Muscle layer of colon (tissue), 2 donors: ENCODE measurements around the gene ATOH1.
A peak's percentile ranks its signal among the peaks of the same experiment; 100 is the strongest.

Experiments
- H3K27ac ChIP-seq: one replicate; pipeline ENCODE4 v1.7.0; 2013; ENCODE audit warnings: low read depth, mild to moderate bottlenecking, low read length, moderate library complexity
- H3K27me3 ChIP-seq, 2 donors: one replicate each; pipeline ENCODE4 v1.7.0; 2013; ENCODE audit warnings: low read length in 2 of 2, mild to moderate bottlenecking in 2 of 2; ENCODE audit not compliant: insufficient read depth in 2 of 2, control insufficient read depth in 1 of 2
- H3K36me3 ChIP-seq: one replicate; pipeline ENCODE4 v1.7.0; 2013; ENCODE audit warnings: mild to moderate bottlenecking, low read length; ENCODE audit not compliant: insufficient read depth
- H3K4me1 ChIP-seq: one replicate; pipeline ENCODE4 v1.7.0; 2013; ENCODE audit warnings: mild to moderate bottlenecking, low read length; ENCODE audit not compliant: insufficient read depth
- H3K4me3 ChIP-seq, 2 donors: one replicate each; pipeline ENCODE4 v1.7.0; 2013; ENCODE audit warnings: low read length in 2 of 2, low read depth in 1 of 2, mild to moderate bottlenecking in 1 of 2, moderate library complexity in 1 of 2
- H3K9ac ChIP-seq: one replicate; pipeline ENCODE4 v1.7.0; 2013; ENCODE audit warnings: low read length
- H3K9me3 ChIP-seq: one replicate; pipeline ENCODE4 v1.7.0; 2013; ENCODE audit warnings: mild to moderate bottlenecking, low read length
- donor health status: abdominal sarcoma.
- donor health status: Adenocarcinoma of cecum.

Gene ATOH1, protein sequence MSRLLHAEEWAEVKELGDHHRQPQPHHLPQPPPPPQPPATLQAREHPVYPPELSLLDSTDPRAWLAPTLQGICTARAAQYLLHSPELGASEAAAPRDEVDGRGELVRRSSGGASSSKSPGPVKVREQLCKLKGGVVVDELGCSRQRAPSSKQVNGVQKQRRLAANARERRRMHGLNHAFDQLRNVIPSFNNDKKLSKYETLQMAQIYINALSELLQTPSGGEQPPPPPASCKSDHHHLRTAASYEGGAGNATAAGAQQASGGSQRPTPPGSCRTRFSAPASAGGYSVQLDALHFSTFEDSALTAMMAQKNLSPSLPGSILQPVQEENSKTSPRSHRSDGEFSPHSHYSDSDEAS

DNA sequence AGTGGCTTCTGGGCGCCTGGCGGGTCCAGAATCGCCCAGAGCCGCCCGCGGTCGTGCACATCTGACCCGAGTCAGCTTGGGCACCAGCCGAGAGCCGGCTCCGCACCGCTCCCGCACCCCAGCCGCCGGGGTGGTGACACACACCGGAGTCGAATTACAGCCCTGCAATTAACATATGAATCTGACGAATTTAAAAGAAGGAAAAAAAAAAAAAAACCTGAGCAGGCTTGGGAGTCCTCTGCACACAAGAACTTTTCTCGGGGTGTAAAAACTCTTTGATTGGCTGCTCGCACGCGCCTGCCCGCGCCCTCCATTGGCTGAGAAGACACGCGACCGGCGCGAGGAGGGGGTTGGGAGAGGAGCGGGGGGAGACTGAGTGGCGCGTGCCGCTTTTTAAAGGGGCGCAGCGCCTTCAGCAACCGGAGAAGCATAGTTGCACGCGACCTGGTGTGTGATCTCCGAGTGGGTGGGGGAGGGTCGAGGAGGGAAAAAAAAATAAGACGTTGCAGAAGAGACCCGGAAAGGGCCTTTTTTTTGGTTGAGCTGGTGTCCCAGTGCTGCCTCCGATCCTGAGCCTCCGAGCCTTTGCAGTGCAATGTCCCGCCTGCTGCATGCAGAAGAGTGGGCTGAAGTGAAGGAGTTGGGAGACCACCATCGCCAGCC is at the start of gene ATOH1:
Gene ATOH1, plus strand, starts transcription at position 422 of the 663 bp plus-strand sequence. Its CDS starts 174 bp downstream, at position 596.
- no peak within 1 kb of the TSS for H3K27ac ChIP-seq
- H3K4me1 ChIP-seq: peaks cover 15% of the 10 kb centered on the region
- H3K27me3 ChIP-seq: peaks cover 55 to 71% of the 10 kb centered on the region in 2 donors
- H3K36me3 ChIP-seq: no peaks in the 10 kb centered on the region
- H3K9ac ChIP-seq: no peak within 1 kb of the TSS
- H3K9me3 ChIP-seq: no peaks in the 10 kb centered on the region
- H3K4me3 ChIP-seq: peak within 1 kb of the TSS; percentile 33 to 53

DNA sequence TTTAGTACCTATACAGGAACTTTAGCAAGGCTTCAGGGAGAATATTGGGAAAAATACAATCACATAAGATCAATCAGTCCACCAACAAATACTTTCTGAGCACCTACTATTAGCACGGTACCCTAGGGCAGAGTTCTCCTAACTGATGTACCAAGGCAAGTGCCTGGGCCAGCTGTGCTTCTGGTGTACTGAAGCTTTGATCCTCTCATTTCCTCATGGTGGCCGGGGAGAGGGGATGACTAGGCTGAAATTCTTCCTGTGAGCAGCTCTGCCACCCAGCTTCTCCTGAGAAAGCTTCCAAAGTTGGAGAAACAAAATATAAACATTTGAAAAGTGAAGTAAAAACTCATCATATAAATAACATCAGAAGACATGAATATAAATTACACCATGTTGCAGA is 49.3 kb upstream of the ATOH1 start:
- no peaks in the 10 kb centered on the region for H3K9me3 ChIP-seq
- H3K9ac ChIP-seq: no peak overlapping the region
- no peaks in the 10 kb centered on the region for H3K36me3 ChIP-seq
- no peak overlapping the region for H3K4me3 ChIP-seq
- no peaks in the 10 kb centered on the region for H3K27me3 ChIP-seq
- no peaks in the 10 kb centered on the region for H3K4me1 ChIP-seq
- H3K27ac ChIP-seq: no peak overlapping the region

DNA sequence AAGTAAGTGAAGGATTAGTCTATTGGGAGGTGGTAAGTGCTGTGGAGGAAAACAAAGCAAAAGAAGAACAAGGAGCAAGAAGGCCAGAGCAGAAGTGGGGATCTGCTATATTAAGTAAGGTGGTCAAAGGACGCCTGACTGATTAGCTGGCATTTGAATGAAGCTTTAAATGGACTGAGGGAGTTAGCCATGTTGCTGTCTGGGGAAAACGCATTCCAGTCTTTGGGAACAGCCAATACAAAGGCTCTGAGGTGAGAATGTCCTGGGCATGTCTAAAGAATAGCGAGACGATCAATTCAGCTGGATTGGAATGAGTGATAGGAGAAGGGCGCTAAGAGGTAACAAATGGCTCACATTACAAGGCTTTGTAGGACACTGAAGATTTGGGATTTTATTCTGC is 48.5 kb upstream of the ATOH1 start:
- Histone ChIP-seq H3K27me3 (no peaks in the 10 kb centered on the region), H3K9ac (no peak overlapping the region), H3K9me3 (no peaks in the 10 kb centered on the region)

DNA sequence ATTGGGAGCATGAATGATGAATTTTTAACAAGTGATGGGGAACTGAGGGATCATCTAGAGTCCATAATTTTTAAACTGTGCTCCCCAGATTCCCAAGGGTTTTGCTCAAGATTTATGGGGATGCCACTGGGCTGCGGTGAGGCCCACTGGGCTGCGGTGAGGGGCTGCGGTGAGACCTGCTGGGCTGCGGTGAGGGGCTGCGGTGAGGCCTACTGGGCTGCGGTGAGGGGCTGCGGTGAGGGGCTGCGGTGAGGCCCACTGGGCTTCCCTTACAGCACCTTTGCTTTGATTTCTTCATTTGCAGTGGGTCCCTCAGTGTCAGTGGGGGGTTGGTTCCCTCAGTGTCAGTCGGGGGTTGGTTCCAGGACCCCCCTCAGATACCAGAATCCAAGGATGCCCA is 47.4 kb upstream of the ATOH1 start:
- Histone ChIP-seq H3K9ac (no peak overlapping the region), H3K27me3 (no peaks in the 10 kb centered on the region), H3K9me3 (no peaks in the 10 kb centered on the region), H3K4me1 (no peaks in the 10 kb centered on the region), H3K27ac (no peak overlapping the region), H3K36me3 (no peaks in the 10 kb centered on the region), H3K4me3 (no peak overlapping the region)

More for the DNA sequence above, 48.5 kb upstream of the ATOH1 start:
- no peaks in the 10 kb centered on the region for H3K36me3 ChIP-seq
- no peaks in the 10 kb centered on the region for H3K4me1 ChIP-seq
- H3K27ac ChIP-seq: no peak overlapping the region
- H3K4me3 ChIP-seq: no peak overlapping the region

DNA sequence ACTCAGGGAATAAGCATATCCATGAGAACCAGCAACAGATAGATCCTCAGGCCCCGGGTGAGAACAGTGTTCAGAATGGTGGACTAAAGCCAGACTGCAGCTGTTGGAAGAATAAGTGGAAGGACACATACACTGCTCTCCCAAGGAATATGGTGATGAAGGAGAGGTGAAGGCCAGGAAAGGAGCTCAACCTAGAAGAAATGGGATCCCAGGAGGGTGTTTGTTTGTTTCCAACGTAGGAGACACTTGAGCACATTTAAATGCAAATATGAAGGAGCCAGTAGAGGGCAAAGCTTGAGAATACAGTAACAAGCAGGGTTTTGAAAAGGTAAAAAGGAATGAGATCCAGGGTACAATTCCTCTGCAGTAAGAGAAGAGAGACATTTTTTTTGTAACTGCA is 42.4 kb upstream of the ATOH1 start:
- Histone ChIP-seq H3K9me3 (no peaks in the 10 kb centered on the region), H3K4me3 (no peak overlapping the region), H3K27ac (no peak overlapping the region), H3K36me3 (no peaks in the 10 kb centered on the region), H3K27me3 (no peaks in the 10 kb centered on the region), H3K4me1 (no peaks in the 10 kb centered on the region), H3K9ac (no peak overlapping the region)

DNA sequence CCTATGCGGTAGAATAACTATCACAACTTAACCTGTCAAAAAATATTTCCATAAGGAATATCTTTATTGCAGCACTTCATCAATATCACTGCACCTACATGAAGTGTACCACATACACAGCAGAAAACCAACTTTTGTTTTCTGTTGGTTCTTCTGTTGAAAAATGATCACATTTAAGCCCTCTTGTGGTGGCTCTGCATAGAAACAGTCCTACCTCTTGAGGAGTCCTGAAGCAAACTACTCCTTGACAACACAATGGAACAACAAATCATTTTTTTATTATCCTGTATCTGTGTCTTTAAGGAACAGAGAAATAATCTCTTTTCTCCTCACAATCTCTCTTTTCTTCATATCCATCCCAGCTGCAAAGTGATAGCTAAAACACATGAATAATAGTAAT is 39.8 kb upstream of the ATOH1 start:
- Histone ChIP-seq H3K36me3 (no peaks in the 10 kb centered on the region), H3K9me3 (no peaks in the 10 kb centered on the region), H3K27ac (no peak overlapping the region), H3K27me3 (no peaks in the 10 kb centered on the region), H3K4me3 (no peak overlapping the region), H3K4me1 (no peaks in the 10 kb centered on the region), H3K9ac (no peak overlapping the region)

DNA sequence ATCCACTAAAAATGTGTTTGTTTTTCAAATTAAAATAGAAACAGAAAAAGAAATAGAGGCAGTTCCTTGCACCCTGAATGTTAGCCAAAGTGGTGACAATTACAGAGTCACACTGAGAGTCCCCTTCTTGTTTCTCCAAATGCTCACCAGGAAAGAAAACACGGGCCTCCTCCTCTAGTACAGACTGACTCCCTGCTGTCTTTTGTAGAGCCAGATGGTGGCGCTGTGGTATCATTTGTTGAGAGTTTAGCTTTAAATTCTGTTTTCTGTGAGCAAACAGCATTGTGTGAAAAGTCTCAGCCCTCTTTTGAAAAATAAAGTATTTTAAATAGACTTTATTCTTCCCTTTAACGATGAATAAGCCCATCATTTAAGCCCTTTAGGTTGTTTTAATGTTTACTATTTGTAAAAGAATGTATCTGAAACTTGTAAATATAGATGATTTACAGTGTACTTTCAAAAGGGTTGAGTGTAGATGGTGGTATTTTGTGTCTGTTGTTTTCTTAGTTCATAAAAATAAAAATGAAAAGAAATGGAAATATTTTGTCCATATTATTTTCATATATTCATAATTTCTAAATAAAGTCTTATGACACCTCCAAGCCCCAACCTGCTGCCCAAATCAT is 36.9 kb upstream of the ATOH1 start:
- H3K36me3 ChIP-seq: no peaks in the 10 kb centered on the region
- H3K4me3 ChIP-seq: no peak overlapping the region
- no peaks in the 10 kb centered on the region for H3K27me3 ChIP-seq
- no peak overlapping the region for H3K9ac ChIP-seq
- H3K27ac ChIP-seq: no peak overlapping the region
- no peaks in the 10 kb centered on the region for H3K4me1 ChIP-seq
- H3K9me3 ChIP-seq: no peaks in the 10 kb centered on the region

DNA sequence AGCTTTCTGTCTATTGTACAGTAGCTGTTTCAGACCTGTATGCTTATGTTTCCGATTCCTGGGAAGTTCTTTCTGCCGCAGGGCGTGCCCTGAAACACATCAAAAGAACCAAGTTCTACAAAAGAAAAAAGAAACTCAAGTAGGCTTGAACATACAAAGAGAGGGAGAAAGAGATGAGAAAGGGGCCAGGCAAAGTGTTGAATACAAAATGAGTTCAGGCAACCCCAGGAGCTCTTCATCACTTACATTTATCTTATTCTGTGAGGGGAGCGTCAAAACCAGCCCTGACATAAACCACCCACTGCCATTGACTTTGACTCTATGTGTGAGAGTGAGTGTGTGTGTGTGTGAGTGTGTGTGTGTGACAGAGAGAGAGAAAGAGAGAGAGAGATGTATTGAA is 26.5 kb upstream of the ATOH1 start:
- no peaks in the 10 kb centered on the region for H3K9me3 ChIP-seq
- no peak overlapping the region for H3K27ac ChIP-seq
- H3K4me3 ChIP-seq: no peak overlapping the region
- H3K27me3 ChIP-seq: no peaks in the 10 kb centered on the region
- no peaks in the 10 kb centered on the region for H3K4me1 ChIP-seq
- no peaks in the 10 kb centered on the region for H3K36me3 ChIP-seq
- no peak overlapping the region for H3K9ac ChIP-seq

DNA sequence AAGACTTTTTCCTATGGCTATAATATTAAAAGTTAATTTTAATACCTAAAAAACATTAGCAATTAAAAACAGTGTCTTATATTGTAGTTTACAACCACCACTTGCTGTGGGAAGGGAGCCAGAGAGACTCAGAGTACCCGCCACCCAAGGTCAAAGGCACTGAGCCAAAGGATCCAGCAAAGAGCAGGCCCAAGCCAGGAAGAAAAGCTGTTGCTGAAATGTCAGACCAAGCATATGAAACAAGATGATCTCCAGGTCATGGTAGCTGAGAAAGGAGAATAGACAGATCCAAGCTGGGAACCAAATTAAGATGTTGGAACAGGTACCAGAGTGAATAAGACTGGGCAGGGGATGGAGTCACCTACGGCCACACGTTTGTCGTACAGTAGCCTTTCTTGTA is 18.8 kb upstream of the ATOH1 start:
- Histone ChIP-seq H3K27ac (no peak overlapping the region), H3K27me3 (no peaks in the 10 kb centered on the region), H3K9ac (no peak overlapping the region), H3K4me3 (no peak overlapping the region), H3K4me1 (peaks cover 7% of the 10 kb centered on the region), H3K9me3 (no peaks in the 10 kb centered on the region), H3K36me3 (no peaks in the 10 kb centered on the region)

DNA sequence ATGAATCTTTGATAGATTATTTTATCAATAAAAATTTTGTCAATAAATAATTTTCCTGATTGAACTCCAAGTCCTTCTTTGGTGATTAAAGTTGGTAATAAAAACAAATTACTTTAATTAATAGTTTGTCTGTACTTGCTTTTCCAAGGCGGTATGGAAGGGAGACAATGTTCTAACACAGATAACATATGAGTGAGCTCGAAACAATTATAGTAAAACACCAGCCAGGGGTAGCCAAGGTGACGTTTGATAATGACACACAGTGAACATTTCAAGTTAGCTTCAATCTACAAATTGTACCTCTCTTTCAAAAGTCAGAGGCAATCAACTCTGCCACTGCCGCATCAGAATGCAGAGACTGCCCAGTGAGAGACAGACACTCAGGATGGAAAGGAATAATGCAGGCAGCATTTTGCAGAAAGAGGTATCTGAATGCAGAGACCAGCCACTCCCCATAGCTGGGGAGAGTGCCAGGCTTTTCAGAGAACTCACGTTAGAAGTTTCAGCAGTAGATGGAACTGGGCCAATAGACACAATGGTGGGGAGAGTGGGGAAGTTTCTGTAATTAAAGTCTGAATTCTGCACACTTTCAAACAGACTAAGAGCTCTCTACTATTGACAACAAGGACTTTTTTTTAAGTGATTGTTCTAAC is 18.1 kb upstream of the ATOH1 start:
- Histone ChIP-seq H3K27me3 (no peaks in the 10 kb centered on the region), H3K9me3 (no peaks in the 10 kb centered on the region), H3K4me1 (peaks cover 7% of the 10 kb centered on the region), H3K9ac (no peak overlapping the region), H3K27ac (no peak overlapping the region), H3K4me3 (no peak overlapping the region), H3K36me3 (no peaks in the 10 kb centered on the region)

DNA sequence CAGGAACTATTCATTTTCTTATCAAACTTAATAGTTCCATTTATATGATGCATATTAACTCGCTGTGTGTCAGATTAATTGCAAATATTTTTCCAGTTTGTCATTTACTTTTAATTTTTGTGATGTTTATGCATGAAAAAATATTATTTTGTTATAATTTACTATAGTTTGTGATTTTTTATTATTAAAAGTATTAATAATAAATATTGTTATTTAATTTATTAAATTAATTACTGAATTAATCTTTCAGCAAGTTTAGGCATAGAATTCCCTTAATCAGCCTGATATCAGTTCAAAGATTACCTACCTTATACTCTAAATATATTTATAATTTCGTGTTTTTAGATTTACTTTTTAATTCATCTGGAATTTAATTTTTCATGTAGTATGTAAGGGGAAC is 15.5 kb upstream of the ATOH1 start:
- Histone ChIP-seq H3K9ac (no peak overlapping the region), H3K27me3 (no peaks in the 10 kb centered on the region), H3K4me1 (peaks cover 7% of the 10 kb centered on the region), H3K27ac (no peak overlapping the region), H3K4me3 (no peak overlapping the region), H3K9me3 (no peaks in the 10 kb centered on the region), H3K36me3 (no peaks in the 10 kb centered on the region)
